ENCODE results near the gene IGF1R.

- TF ChIP-seq CTCF (IDR thresholded peaks at IDR 0.05; ENCODE audit: low read depth, low read length) (no peak), EZH2phosphoT487 (IDR thresholded peaks at IDR 0.05; ENCODE audit: low read depth) (no peak)
These were observed 205.5 kb downstream of the IGF1R start for GRCh38 chr15:98853617-98854420.
